Right renal pelvis (tissue), 4 donors: Measurements from ENCODE around the gene PMAIP1. TPM values are rescaled to one million over a fixed set of nuclear protein-coding genes. Genes with fewer than 3 reads are reported as not detected.

ENCODE experiments used
- DNase-seq, 4 donors: peaks; one replicate each; pipeline ENCODE4 v3.0.0-alpha.2; 2013; ENCODE audit warnings: low read depth in 4 of 4, low spot score in 3 of 4, missing footprints in 1 of 4
- polyA plus RNA-seq, 4 donors: library from polyadenylated mRNA; unstranded; fragments of 120-200 nt; gene quantifications; one replicate each; pipeline ENCODE4 v1.2.1, GENCODE V29; 2013; ENCODE audit not compliant: insufficient read length in 4 of 4

The PMAIP1 gene
- polyA plus RNA-seq, 4 donors = 3.4 to 4.4 (median 4.1) TPM

- no peak for DNase-seq
Observed at GRCh38 chr18:59909289-59910036, 9.7 kb downstream of the PMAIP1 start.

GRCh38 chr18:59910967-59911366 lies 11.2 kb downstream of the PMAIP1 start:
- DNase-seq = no peak

GRCh38 chr18:59911600-59911999 lies 11.8 kb downstream of the PMAIP1 start:
- DNase-seq = no peak

- no peak for DNase-seq
Observed at GRCh38 chr18:59912007-59912550, 12.3 kb downstream of the PMAIP1 start.

- DNase-seq = no peak
Observed at GRCh38 chr18:59915606-59916005, 15.8 kb downstream of the PMAIP1 start.

GRCh38 chr18:59916746-59917145 lies 16.9 kb downstream of the PMAIP1 start:
- no peak for DNase-seq

GRCh38 chr18:59917422-59917821 lies 17.6 kb downstream of the PMAIP1 start:
- DNase-seq = no peak

- DNase-seq = no peak
Observed at GRCh38 chr18:59918320-59918755, 18.5 kb downstream of the PMAIP1 start.

- DNase-seq = no peak
Observed at GRCh38 chr18:59918997-59919396, 19.2 kb downstream of the PMAIP1 start.

GRCh38 chr18:59921384-59921891 lies 21.6 kb downstream of the PMAIP1 start:
- DNase-seq = no peak

GRCh38 chr18:59923539-59924196 lies 23.9 kb downstream of the PMAIP1 start:
- no peak for DNase-seq

GRCh38 chr18:59926131-59926530 lies 26.3 kb downstream of the PMAIP1 start:
- no peak for DNase-seq

GRCh38 chr18:59927246-59927825 lies 27.5 kb downstream of the PMAIP1 start:
- DNase-seq = no peak

- DNase-seq = no peak
Observed at GRCh38 chr18:59928201-59928600, 28.4 kb downstream of the PMAIP1 start.

GRCh38 chr18:59929621-59930295 lies 30.0 kb downstream of the PMAIP1 start:
- DNase-seq = no peak

- no peak for DNase-seq
Observed at GRCh38 chr18:59932401-59932800, 32.6 kb downstream of the PMAIP1 start.

GRCh38 chr18:59938676-59939075 lies 38.9 kb downstream of the PMAIP1 start:
- no peak for DNase-seq

GRCh38 chr18:59939127-59939526 lies 39.3 kb downstream of the PMAIP1 start:
- DNase-seq = no peak

GRCh38 chr18:59940068-59940467 lies 40.3 kb downstream of the PMAIP1 start:
- no peak for DNase-seq

GRCh38 chr18:59941331-59941730 lies 41.5 kb downstream of the PMAIP1 start:
- no peak for DNase-seq

GRCh38 chr18:59942601-59943000 lies 42.8 kb downstream of the PMAIP1 start:
- DNase-seq = no peak
